ENCODE data around the gene CADM1.

CADM1 gene

GRCh38 chr11:115504276-115505158 is at the start of gene CADM1:
TSS of gene CADM1 (minus strand) at chr11:115504415.
- Histone ChIP-seq H3K4me1 (ENCODE audit: control insufficient read depth, insufficient read depth, low read length) (no peaks in the 10 kb centered on the region), H3K27me3 (ENCODE audit: control insufficient read depth, insufficient read depth, low read length) (no peaks in the 10 kb centered on the region), H3K36me3 (ENCODE audit: control insufficient read depth, insufficient read depth, low read length) (no peaks in the 10 kb centered on the region), H3K4me3 (ENCODE audit: low read length) (peak within 1 kb of the TSS; percentile 83), H3K27ac (ENCODE audit: low read depth, low read length) (peak within 1 kb of the TSS; percentile 76), H3K9ac (ENCODE audit: low read length) (peak within 1 kb of the TSS; percentile 25)

DNA sequence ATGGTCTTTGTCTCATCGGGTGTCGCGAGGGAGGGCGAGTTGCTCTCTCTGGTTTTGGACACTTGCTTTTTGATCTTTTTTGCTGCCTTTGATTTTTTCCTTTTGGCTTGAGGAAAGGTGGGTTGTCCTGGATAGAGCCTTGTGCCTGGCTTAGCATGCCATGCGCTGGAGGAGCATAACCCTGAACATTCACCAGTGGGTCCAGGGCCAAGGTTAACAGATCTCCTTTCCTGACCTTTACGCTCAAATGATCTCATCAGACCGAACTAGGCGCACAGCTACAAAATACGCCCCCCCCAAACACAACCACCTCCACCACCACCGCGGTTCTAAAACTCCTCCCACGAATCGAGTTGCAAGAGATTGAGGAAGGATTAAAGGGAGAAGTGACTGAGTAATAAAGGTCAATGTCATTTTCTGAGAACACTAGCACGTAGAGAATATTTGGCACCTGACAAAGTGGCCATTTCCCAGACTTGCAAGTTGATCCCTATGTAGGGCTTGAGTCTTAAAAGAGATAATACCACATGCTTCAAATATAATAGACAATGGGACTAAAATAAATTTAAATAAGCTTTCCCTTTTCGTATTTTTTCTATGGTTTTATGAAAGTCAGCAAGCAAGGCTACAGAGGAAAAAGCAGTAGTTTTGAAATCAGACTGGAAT is 48.7 kb upstream of the CADM1 start:
- Histone ChIP-seq H3K27ac (ENCODE audit: low read depth, low read length) (no peak overlapping the region), H3K4me3 (ENCODE audit: low read length) (no peak overlapping the region), H3K36me3 (ENCODE audit: control insufficient read depth, insufficient read depth, low read length) (no peaks in the 10 kb centered on the region), H3K4me1 (ENCODE audit: control insufficient read depth, insufficient read depth, low read length) (no peaks in the 10 kb centered on the region), H3K27me3 (ENCODE audit: control insufficient read depth, insufficient read depth, low read length) (no peaks in the 10 kb centered on the region), H3K9ac (ENCODE audit: low read length) (no peak overlapping the region)

- H3K27me3 ChIP-seq (ENCODE audit: control insufficient read depth, insufficient read depth, low read length) = no peaks in the 10 kb centered on the region
- H3K4me3 ChIP-seq (ENCODE audit: low read length) = no peak overlapping the region
- H3K9ac ChIP-seq (ENCODE audit: low read length) = no peak overlapping the region
- H3K36me3 ChIP-seq (ENCODE audit: control insufficient read depth, insufficient read depth, low read length) = no peaks in the 10 kb centered on the region
- H3K4me1 ChIP-seq (ENCODE audit: control insufficient read depth, insufficient read depth, low read length) = no peaks in the 10 kb centered on the region
- H3K27ac ChIP-seq (ENCODE audit: low read depth, low read length) = no peak overlapping the region
Observed at GRCh38 chr11:115552151-115552772, 48.0 kb upstream of the CADM1 start.

DNA sequence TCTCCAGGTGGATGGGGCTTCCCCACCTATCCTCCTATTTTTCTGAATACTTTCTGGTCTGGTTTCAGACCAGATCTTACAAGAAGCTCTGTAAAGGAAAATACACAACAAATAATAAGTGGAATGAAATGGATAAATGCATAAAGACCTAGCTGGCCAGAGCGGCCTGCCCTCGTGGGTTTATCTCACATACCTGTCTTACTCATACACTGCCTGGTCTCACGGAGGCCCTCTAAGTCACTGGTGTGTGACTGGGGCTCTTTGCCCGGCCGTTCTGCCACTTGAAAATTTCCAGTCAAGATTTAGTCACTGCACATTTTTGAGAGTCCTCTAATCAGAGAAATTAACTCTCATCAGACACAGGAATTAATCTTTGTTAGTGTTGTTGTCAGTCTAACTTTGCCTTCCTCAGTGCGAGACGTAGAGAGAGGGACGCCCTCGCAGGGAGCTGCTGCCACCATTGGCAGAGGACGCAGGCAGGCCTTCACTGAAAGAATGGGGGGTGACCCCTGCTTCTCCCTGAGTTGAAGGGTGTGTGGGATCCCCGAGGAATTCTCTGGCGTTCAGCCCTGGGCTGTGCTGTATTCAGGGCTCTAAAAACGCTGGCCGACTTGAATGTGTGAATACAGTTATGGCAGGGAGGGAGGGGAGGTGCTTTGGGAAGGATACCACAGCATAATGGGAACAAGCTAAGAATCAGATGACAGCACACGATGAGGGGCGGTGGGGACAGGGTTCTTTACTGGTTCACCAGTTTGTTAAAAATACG is 46.3 kb upstream of the CADM1 start:
- Histone ChIP-seq H3K27ac (ENCODE audit: low read depth, low read length) (no peak overlapping the region), H3K4me1 (ENCODE audit: control insufficient read depth, insufficient read depth, low read length) (no peaks in the 10 kb centered on the region), H3K27me3 (ENCODE audit: control insufficient read depth, insufficient read depth, low read length) (no peaks in the 10 kb centered on the region), H3K4me3 (ENCODE audit: low read length) (no peak overlapping the region), H3K36me3 (ENCODE audit: control insufficient read depth, insufficient read depth, low read length) (no peaks in the 10 kb centered on the region), H3K9ac (ENCODE audit: low read length) (no peak overlapping the region)

- H3K9ac ChIP-seq (ENCODE audit: low read length) = no peak overlapping the region
- no peaks in the 10 kb centered on the region for H3K27me3 ChIP-seq (ENCODE audit: control insufficient read depth, insufficient read depth, low read length)
- H3K36me3 ChIP-seq (ENCODE audit: control insufficient read depth, insufficient read depth, low read length) = no peaks in the 10 kb centered on the region
- no peaks in the 10 kb centered on the region for H3K4me1 ChIP-seq (ENCODE audit: control insufficient read depth, insufficient read depth, low read length)
- no peak overlapping the region for H3K27ac ChIP-seq (ENCODE audit: low read depth, low read length)
- H3K4me3 ChIP-seq (ENCODE audit: low read length) = no peak overlapping the region
Observed at GRCh38 chr11:115548878-115549528, 44.8 kb upstream of the CADM1 start.

- Histone ChIP-seq H3K27me3 (ENCODE audit: control insufficient read depth, insufficient read depth, low read length) (no peaks in the 10 kb centered on the region), H3K36me3 (ENCODE audit: control insufficient read depth, insufficient read depth, low read length) (no peaks in the 10 kb centered on the region), H3K9ac (ENCODE audit: low read length) (no peak overlapping the region), H3K4me1 (ENCODE audit: control insufficient read depth, insufficient read depth, low read length) (no peaks in the 10 kb centered on the region), H3K27ac (ENCODE audit: low read depth, low read length) (no peak overlapping the region), H3K4me3 (ENCODE audit: low read length) (no peak overlapping the region)
Observed at GRCh38 chr11:115545581-115546210, 41.5 kb upstream of the CADM1 start.

DNA sequence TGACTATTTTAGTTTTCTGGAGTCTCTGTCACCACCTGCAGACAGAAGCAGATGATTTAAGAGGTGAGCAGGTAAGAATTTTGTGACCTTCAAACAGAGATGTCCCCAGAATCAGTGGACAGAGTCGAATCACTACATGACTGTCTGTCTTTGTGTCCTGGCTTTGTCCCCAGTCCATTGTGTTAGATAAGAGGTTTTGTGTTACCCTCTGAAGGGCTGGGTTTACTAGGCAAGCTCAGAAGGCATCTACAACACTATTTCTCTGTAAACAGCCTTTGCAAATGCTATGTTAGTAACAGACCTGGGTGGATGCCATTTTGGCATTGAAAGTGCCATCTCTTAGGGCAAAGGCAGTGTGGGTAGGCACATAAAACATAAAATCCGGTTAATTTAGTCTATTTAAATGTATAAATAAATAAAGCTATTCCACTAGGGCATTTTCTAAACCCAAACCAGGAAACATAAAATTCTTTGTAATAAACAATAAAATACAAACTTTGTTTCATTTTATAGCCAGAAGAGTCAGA is 40.3 kb upstream of the CADM1 start:
- Histone ChIP-seq H3K9ac (ENCODE audit: low read length) (no peak overlapping the region), H3K4me1 (ENCODE audit: control insufficient read depth, insufficient read depth, low read length) (no peaks in the 10 kb centered on the region), H3K27me3 (ENCODE audit: control insufficient read depth, insufficient read depth, low read length) (no peaks in the 10 kb centered on the region), H3K27ac (ENCODE audit: low read depth, low read length) (no peak overlapping the region), H3K36me3 (ENCODE audit: control insufficient read depth, insufficient read depth, low read length) (no peaks in the 10 kb centered on the region), H3K4me3 (ENCODE audit: low read length) (no peak overlapping the region)

DNA sequence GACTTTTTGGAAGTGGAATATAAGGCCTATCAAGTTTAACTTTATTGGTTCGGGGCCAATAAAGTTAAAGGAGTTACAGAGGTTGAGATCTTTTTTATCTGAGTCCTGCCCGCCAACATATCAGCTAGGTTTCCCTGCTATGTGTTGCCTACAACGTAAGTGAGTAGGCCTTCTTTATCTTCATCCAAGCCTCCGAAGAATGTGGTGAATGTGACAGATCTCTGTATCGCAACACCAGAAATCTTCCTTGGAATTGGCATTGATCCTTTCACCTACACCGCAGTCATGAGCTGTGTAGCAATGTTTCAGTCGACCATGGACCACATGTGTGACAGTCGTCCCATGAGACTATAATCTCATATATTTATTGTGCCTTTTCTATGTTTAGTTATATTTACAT is 37.3 kb upstream of the CADM1 start:
- Histone ChIP-seq H3K4me1 (ENCODE audit: control insufficient read depth, insufficient read depth, low read length) (no peaks in the 10 kb centered on the region), H3K27ac (ENCODE audit: low read depth, low read length) (no peak overlapping the region), H3K9ac (ENCODE audit: low read length) (no peak overlapping the region), H3K4me3 (ENCODE audit: low read length) (no peak overlapping the region), H3K36me3 (ENCODE audit: control insufficient read depth, insufficient read depth, low read length) (no peaks in the 10 kb centered on the region), H3K27me3 (ENCODE audit: control insufficient read depth, insufficient read depth, low read length) (peaks cover 3% of the 10 kb centered on the region)

- Histone ChIP-seq H3K27me3 (ENCODE audit: control insufficient read depth, insufficient read depth, low read length) (peaks cover 3% of the 10 kb centered on the region), H3K4me1 (ENCODE audit: control insufficient read depth, insufficient read depth, low read length) (no peaks in the 10 kb centered on the region), H3K36me3 (ENCODE audit: control insufficient read depth, insufficient read depth, low read length) (no peaks in the 10 kb centered on the region), H3K9ac (ENCODE audit: low read length) (no peak overlapping the region), H3K27ac (ENCODE audit: low read depth, low read length) (no peak overlapping the region), H3K4me3 (ENCODE audit: low read length) (no peak overlapping the region)
Observed at GRCh38 chr11:115539844-115540243, 35.6 kb upstream of the CADM1 start.

- no peaks in the 10 kb centered on the region for H3K36me3 ChIP-seq (ENCODE audit: control insufficient read depth, insufficient read depth, low read length)
- no peak overlapping the region for H3K4me3 ChIP-seq (ENCODE audit: low read length)
- no peak overlapping the region for H3K9ac ChIP-seq (ENCODE audit: low read length)
- H3K4me1 ChIP-seq (ENCODE audit: control insufficient read depth, insufficient read depth, low read length) = no peaks in the 10 kb centered on the region
- peaks cover 3% of the 10 kb centered on the region for H3K27me3 ChIP-seq (ENCODE audit: control insufficient read depth, insufficient read depth, low read length)
- H3K27ac ChIP-seq (ENCODE audit: low read depth, low read length) = no peak overlapping the region
Observed at GRCh38 chr11:115535781-115536180, 31.6 kb upstream of the CADM1 start.

- Histone ChIP-seq H3K27ac (ENCODE audit: low read depth, low read length) (no peak overlapping the region), H3K27me3 (ENCODE audit: control insufficient read depth, insufficient read depth, low read length) (no peaks in the 10 kb centered on the region), H3K4me1 (ENCODE audit: control insufficient read depth, insufficient read depth, low read length) (no peaks in the 10 kb centered on the region), H3K4me3 (ENCODE audit: low read length) (no peak overlapping the region), H3K36me3 (ENCODE audit: control insufficient read depth, insufficient read depth, low read length) (no peaks in the 10 kb centered on the region), H3K9ac (ENCODE audit: low read length) (no peak overlapping the region)
Observed at GRCh38 chr11:115530752-115531151, 26.5 kb upstream of the CADM1 start.

Data from rectal smooth muscle tissue (tissue), 1 donor.